Measurements from ENCODE around the gene IER2. TPM values are rescaled to one million over a fixed set of nuclear protein-coding genes. Genes with fewer than 3 reads are reported as not detected.

Gene IER2
- total and polyA plus RNA-seq, 8 donors = 32.4 to 179 (median 41.1) TPM

GRCh38 chr19:13116282-13117175 lies 33.7 kb upstream of the IER2 start, which contains the start of gene TRMT1:
TSS of gene TRMT1 (minus strand) at chr19:13116740. CDS start at chr19:13116399, 341 bp downstream.
- Histone ChIP-seq H3K4me1 (peaks cover 4 to 18% (median 4%) of the 10 kb centered on the region in 3 donors), H3K9me3 (no peaks in the 10 kb centered on the region), H3K27ac (peak within 1 kb of the TSS in 3 of 4 donors; percentile 57 to 68 (median 68)), H3K4me3 (peak within 1 kb of the TSS; percentile 74 to 99 (median 98)), H3K36me3 (peaks cover 0 to 11% (median 0%) of the 10 kb centered on the region in 3 donors), H3K27me3 (no peaks in the 10 kb centered on the region)
- intact Hi-C loops (cut with DNase I) = no loop called here
- 0% methylated on average over 51 of the region's 51 CpGs for WGBS, 2 donors
- no peak for TF ChIP-seq CTCF (IDR thresholded peaks at IDR 0.05)
- DNase-seq (peak; percentile 86 to 95 (median 93)), ATAC-seq (peak; percentile 83 to 88 (median 85)), FAIRE-seq (peak; percentile 37)

GRCh38 chr19:13117176-13117771 lies 32.9 kb upstream of the IER2 start:
- Histone ChIP-seq H3K4me1 (peaks cover 4 to 18% (median 4%) of the 10 kb centered on the region in 3 donors), H3K36me3 (peaks cover 0 to 11% (median 0%) of the 10 kb centered on the region in 3 donors), H3K4me3 (peak overlapping the region; percentile 74 to 99 (median 98)), H3K9me3 (no peaks in the 10 kb centered on the region), H3K27me3 (no peaks in the 10 kb centered on the region), H3K27ac (peak overlapping the region in 3 of 4 donors; percentile 48 to 68 (median 68))
- intact Hi-C loops (cut with DNase I) = no loop called here
- 9 to 10% methylated on average over 20 of the region's 20 CpGs for WGBS, 2 donors
- no peak for TF ChIP-seq CTCF (IDR thresholded peaks at IDR 0.05)
- ATAC-seq (peak; percentile 4 to 31 (median 14)), FAIRE-seq (no peak), DNase-seq (no peak)

GRCh38 chr19:13117772-13118423 lies 32.3 kb upstream of the IER2 start, which contains the start of gene NACC1:
TSS of gene NACC1 (plus strand) at chr19:13118264. CDS start at chr19:13135208, 16,944 bp downstream.
- ATAC-seq = peak; percentile 92 to 96 (median 95)
- peak; percentile 85 to 96 (median 92) for DNase-seq
- no peak for TF ChIP-seq CTCF (IDR thresholded peaks at IDR 0.05)
- 3 to 5% methylated on average over 44 to 65 of the region's 65 CpGs for WGBS, 2 donors
- no peak for FAIRE-seq
- Histone ChIP-seq H3K9me3 (no peaks in the 10 kb centered on the region), H3K36me3 (peaks cover 0 to 5% (median 0%) of the 10 kb centered on the region in 3 donors), H3K4me3 (peak within 1 kb of the TSS; percentile 74 to 99 (median 98)), H3K4me1 (peaks cover 4 to 18% (median 4%) of the 10 kb centered on the region in 3 donors), H3K27me3 (no peaks in the 10 kb centered on the region), H3K27ac (peak within 1 kb of the TSS in 3 of 4 donors; percentile 48 to 68 (median 68))
- intact Hi-C loops (cut with DNase I) = no loop called here

GRCh38 chr19:13118424-13119193 lies 31.6 kb upstream of the IER2 start:
- H3K36me3 ChIP-seq = peaks cover 0 to 4% (median 0%) of the 10 kb centered on the region in 3 donors
- no peak for TF ChIP-seq CTCF (IDR thresholded peaks at IDR 0.05)
- peak; percentile 51 to 82 (median 66) for DNase-seq
- peak overlapping the region; percentile 73 to 87 (median 79) for H3K4me3 ChIP-seq
- intact Hi-C loops (cut with DNase I) = no loop called here
- no peak for ATAC-seq
- no peaks in the 10 kb centered on the region for H3K9me3 ChIP-seq
- H3K27me3 ChIP-seq = no peaks in the 10 kb centered on the region
- FAIRE-seq = no peak
- peaks cover 4 to 18% (median 4%) of the 10 kb centered on the region in 3 donors for H3K4me1 ChIP-seq
- no peak overlapping the region for H3K27ac ChIP-seq
- 1% methylated on average over 19 to 56 of the region's 57 CpGs for WGBS, 2 donors

Measured in pancreas (tissue), 10 donors.